HTR-8/SVneo (cell line): ENCODE data around the gene VPS39.

Source experiments
- DNase-seq: peaks from one replicate; pipeline ENCODE4 v3.0.0; 2011; ENCODE audit warnings: low spot score, mixed read lengths; ENCODE audit not compliant: insufficient read length
- FAIRE-seq: peaks from 2 replicates; lab custom pipeline; 2011; peaks lifted over from hg19 to GRCh38; lab: Jason Lieb, UNC

The VPS39 gene

DNA sequence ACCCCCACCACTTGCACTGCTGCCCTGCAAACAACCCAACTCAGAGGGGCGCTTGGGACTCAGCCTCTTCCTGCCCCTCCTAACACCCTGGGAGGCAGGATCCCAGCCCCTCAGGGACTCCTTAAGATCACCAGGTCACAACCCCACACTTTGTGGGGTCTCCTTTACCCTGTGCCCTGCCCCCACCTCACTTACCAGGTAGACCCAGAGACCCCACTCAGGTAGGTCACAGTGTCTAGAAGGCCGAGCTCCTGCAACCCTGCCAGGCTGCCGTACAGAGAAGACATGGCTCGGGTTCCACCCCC is 60.7 kb downstream of the VPS39 start:
- DNase-seq, result no peak
- no peak for FAIRE-seq

DNA sequence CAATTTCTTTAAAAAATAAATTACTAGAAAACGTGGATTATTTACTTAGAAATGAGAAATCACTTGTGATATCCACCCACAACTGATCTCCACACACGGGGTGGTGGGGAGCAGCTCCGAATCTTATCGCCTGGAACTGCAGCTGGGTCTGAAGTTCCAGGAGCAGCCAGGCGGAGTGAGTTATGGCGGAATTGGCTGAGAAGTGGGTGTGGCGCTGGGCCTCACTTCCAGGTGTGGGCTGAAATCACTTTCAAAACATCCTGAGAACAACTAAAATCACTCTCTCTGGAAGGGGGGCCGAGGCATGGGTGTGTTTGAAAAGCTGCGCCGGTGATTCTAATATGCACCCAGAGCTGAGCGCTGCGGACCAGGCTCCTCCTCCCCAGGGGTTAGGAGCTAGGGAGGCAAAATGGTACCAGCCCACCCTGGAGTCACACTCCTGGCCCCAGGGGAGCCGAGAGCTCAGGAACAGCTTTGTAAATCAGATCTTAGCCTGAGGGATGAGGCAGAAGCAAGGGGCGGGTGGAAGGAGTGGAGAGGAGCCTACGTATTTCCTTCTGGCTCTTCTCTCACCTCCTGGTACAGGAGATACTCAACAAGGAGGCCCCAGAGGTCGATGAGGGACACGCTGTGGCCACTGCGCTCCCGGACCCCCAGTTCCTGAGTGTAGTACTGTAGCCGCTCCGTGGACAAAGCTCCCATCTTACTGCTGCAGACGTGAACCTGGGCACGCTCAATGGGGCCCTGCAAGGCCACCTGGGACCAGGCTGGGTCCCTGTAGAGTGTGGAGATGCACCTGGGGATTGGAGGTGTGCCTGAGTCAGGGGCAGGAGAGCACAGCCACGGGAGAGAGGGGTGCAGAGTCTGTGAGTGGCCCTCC is 61.3 kb downstream of the VPS39 start:
- FAIRE-seq (no peak), DNase-seq (no peak)

DNA sequence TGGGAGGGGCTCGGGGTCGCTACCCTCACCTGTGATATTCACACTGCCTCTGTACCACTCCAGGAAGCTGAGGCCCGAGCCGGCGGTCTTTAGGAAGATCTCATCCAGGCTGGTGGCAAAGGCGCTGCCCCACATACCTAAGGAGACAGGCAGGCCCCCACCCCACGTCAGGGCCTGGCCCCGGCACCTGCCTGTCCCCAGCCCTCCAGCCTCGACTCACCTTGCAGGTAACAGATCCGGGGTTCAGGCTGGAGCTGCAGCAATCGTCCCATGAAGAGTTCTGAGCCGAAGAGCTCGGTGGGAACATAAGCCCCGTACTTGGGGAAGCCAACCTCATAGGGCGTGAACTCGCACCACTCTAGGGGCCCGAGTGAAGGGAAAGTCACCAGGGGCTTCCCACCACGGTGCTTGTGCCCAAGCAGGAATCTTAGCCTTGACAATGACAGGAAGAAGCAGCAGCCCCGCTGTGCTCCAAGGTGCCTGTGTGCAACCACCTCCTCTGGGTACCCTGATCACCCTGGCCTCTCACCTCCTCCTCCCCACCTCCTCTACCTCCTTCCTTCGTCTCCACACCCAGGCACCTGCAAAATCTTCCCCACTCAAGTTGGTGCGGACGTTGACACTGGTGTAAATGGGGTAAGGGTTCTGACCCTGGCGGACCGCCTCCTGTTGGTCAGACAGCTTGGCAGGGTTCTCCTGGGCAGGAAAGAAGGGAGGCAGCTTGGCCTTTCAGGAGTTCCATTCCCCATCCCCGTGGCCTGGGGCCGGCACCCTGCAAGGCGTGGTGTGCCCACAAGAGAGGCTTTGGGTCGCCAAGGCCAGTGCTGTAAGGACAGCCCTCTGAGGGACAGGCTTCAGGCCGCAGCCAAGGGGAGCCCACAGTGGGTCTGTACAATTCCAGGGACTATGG is 62.3 kb downstream of the VPS39 start:
- no peak for FAIRE-seq
- no peak for DNase-seq

DNA sequence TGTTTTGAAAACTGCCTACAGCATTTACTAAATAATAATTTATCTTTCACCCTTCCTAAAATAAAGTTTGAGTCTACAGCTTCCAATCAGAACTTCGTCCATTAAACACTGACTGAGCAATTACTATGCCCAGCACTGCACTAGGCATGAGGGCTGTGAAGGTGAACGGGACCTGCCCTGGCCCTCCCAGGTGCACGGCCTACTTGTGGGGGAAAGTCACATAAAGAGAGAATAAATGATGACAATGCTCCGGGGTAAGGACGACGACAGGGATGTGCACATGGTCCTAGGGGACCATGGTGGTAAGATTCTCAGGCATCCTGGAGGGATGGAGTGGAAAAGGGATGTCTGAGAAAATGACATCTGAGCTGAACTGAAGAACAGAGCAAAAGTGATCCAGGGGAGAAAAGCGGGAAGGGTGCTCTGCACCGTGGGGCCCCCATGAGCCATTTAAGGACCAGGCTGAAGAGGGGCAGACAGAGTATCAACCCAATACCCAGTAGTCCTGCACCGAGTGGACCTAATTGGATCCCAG is 63.2 kb downstream of the VPS39 start:
- FAIRE-seq, result no peak
- no peak for DNase-seq

DNA sequence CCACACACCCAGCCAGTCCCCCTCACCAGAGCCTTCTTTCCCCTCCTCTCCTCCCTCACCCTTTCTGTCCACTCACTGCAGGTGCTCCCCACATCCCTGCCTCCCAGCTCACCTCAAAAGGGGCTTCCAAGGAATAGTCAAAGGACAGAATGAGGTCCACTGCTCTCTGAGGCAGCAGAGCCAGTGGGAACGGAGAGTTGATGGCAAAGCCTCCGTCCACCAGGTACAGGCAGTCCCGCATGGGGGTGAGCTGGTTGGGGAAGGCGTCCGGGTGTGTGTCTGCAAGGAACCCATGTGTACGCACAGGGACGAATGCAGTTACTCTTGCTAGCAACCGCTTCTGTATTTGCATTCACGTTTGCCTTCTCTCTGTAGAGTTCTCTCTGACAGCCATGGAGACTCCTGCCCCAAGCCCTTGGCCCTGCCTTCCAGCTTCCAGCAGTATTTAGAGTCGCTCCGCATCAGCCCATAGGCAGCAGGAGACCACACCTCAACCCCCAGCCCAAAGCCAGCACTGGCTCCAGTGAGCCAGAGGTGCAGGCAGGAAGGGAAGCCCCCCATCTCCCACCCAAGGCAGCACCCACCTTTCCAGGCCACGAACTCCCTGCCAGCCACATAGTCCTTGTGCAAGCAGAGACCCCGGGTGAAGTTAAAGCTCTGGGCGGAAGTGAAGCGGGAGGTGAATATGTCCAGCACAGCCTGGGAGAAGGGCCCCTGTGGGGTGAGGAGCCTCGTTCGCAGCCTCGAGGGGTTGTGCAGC is 64.1 kb downstream of the VPS39 start:
- no peak for DNase-seq
- no peak for FAIRE-seq

DNA sequence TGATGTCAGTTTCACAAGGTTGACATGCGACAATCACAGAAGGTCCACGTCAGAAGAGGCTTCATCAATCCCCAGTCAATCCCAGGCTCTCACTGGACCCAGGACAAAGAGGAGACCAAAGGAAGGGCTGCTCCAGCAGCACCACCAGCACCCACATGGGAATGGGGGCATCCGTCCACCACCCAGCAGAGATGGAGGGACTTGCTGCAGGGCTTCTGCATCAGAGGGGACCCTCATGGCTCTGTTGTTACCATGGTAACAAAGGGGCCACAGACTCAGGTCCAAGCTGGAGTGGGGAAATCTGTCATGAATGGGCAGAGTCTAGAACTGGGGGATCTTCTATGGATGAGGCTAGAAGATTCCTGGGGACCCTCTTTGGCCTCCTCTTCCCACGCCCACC is 64.7 kb downstream of the VPS39 start:
- DNase-seq (no peak), FAIRE-seq (no peak)

DNA sequence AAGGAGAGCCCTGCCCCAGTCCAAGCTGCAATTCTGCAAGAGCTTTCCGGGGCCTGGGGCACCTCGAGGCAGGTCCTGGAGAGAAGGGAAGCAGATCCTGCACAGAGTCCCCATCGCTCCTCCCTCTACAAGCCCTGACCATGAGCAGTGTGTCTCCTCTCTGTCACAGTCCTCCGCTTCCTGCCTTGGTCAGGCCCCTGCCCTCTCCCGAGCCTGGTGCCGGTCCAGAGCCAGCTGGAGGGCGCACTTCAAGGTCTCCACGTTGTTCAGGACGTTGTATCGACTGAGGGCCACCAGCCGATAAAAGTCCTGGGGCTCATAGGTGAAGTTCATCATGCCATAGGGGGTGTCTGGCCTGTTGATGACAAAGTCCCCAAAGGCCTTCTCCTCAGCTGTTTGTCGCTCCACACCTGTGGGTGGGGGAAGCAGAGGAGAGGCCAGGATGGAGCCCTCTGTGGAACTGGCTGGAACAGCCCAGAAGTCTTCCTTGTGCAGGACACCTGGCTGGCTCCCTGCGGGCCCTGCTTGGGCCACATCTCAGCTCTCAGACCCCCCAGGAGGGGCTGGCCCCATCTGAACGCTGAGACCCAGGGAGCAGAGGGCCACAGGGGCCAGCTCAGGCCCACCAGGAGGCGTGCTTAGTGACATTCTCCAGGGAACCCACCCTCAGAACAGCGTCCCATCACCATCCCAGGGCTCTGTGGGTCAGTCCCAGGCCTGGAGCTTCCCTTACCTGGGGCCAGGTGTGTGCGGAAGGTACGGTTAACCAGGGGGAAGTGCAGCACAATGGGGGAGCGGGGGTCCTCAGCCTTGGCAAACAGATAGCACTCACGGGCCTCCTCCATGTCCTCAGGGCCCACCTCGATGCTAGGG is 66.1 kb downstream of the VPS39 start:
- FAIRE-seq (no peak), DNase-seq (no peak)

DNA sequence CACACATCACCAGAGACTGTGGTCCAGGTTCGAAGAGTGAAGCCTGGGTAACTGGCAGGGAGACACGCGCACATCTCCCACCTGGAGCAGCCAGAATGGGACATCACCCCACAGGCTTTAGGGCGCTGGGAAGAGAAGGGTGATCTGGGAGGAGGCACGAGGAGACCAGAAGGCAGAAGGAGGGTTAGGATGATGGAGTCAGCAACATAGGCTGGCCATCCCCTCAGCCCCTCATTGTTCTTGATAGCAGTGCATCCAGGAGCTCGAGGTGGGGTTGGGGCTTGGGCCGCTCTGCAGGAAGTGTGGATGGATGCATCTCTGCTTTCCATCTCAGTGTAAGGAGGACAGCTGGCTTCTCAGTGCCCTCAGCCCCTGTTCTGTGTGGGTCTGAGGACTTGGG is 66.9 kb downstream of the VPS39 start:
- FAIRE-seq, result no peak
- no peak for DNase-seq

DNA sequence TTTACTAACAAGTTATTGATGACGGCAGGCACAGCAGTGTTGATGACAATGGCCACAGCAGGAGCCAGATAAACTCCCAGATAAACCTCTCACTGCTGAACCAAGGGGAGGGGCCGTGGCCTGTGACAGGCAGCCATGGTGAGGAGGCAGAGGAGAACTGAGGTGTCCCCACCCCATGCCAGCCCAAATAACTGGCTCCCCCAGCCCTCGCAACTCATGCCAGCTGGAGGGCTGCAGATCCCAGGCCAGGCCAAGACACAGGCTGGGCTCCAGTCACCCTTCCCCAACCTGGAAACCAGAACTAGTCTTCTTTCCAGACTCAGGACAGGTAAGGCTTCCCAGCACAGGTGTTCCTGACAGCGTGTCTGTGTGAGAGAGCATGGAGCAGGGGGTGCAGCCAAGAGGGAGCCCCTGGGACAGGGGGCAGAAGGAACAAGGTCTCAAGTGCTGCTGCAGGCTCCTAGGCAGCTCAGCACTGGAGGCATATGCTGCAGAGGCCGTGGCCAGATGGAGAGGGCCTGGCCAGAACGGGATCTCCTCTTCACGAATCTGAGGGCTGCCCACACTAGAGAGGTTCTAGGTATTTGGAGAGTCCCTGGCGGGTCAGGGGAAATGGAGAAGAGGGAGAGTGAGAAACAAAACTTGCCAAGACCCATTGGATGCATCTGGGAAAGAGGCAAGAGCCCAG is 67.6 kb downstream of the VPS39 start:
- DNase-seq, result no peak
- no peak for FAIRE-seq

DNA sequence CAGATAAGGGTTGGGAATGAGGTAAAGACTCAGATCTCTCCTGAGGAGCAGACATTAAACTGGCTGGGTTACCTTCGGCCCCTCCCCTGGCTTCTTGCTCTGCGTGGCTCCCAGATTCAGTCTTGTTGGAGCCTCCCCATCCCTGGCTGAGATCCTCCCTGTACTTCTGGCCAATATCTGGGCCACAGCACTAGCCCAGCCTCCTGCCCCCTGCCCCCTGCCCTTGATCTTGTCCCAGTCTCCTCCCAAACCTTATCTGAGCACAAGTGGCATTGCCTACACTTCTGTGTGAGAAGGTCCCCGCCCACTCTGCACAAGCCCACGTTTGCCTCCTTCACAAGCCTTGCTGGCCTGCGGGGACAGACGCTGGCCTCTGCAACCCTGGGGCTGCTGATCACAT is 68.5 kb downstream of the VPS39 start:
- DNase-seq (no peak), FAIRE-seq (no peak)

DNA sequence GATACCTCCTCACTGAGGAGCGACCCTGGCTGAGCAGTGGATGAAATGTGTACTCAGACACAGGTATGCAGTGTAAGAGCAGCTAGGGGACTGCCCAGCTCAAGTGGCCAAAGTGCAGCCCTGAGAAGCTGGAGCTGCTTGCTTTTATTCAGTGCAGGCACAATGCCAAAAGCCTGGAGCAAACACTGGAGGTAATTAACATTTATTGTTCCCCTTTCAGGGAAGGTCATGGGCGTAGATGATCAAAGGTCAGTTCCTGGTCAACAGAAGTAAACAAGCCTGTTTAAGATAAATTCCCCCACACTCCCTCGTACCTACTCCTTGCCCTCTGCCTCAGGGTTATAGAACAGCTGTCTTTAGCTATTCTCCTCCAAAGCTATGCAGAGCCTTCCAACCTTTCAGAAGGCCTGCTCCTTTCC is 69.1 kb downstream of the VPS39 start:
- DNase-seq, result no peak
- FAIRE-seq, result no peak

DNA sequence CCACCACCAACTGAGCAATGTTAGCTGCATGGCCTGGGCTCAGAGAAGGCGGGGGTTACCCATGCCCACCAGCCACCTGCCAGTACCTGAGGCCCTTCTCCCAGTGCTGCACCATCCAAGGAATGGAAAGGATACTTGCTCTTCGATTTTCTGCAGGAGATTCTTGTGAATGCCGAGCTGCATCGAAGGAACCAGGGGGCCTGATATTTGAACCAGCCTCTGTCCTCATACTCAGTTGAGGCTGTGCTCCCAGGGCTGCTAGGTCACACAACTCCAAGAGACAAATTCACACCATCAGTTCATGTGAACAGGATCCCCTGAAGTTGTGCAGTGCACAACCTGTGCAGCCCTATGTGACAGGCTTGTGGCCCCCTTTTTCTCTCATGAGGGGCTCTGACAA is 69.7 kb downstream of the VPS39 start:
- DNase-seq (no peak), FAIRE-seq (no peak)

DNA sequence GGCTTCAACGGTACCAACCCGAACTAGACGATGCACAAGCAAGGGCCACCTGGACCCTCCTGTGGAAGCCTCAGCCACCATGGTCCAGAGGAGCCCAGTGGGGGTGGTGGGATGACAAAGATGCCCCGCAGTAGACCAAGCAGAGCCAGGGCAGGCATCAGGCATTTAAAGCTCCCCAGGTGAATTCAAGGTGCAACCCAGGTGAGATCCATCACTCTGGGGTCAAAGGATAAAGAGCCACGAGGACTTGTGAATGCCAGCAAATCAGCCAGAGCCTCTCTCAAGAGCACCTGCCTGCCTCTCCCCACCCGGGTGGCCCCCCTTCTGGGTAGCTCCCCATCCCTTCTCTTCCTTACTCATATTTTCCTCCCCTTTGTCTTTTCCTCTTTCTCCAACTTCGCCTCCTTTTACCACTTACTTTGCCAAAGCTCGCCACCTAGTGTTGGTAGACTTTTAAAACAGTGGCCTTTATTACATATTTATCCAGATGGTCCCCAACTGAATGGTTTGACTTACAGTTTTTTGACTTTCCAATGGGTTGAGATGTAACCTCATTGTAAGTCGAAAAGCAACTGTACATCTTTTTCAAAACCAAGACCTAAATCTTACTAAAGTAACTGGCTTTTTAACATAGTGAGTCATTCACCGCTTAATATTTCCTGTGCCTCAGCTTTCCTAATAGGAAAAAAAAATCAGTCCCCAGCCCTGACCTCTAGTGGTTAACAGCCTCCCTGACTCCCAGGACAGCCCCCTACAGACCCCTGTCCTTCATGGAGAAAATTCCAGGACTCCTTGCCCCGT is 70.4 kb downstream of the VPS39 start:
- no peak for FAIRE-seq
- peak; percentile 49 for DNase-seq

DNA sequence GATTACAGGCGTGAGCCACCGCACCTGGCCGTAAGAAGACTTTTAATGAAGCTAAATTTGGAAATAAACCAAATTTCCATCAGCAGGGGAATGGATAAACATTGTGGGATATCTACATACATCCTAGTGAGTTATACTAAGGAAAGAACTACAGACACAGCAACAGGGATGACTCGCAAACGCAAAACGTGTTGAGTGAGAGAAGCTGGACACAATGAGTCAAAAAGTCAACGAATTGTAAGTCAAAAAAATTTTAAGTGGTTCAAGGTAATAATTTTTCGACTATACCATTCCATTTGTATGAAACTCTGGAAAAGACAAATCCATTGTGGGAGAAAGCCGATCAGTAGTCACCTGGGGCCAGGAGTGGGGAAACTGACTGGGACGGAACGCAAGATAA is 71.6 kb downstream of the VPS39 start:
- no peak for FAIRE-seq

DNA sequence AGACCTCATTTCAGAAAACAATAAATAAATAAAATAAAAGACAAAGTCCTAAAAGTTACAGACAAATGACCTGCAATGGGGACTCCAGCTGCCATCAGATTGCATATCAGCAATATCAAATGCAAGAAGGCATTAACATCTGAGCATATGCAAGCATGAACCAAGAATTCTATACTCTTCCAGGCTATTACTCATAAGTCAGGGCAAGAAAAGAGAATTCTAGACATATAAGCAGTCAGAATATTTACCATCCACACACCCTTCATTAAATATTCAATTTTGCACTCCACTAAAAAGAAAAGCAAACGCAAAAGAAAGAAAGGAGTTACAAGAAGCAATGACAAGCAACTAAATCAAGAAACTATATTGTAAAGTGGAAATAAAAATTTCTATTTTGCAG is 72.8 kb downstream of the VPS39 start:
- FAIRE-seq (no peak), DNase-seq (no peak)

More for the DNA sequence above, 71.6 kb downstream of the VPS39 start:
- no peak for DNase-seq

DNA sequence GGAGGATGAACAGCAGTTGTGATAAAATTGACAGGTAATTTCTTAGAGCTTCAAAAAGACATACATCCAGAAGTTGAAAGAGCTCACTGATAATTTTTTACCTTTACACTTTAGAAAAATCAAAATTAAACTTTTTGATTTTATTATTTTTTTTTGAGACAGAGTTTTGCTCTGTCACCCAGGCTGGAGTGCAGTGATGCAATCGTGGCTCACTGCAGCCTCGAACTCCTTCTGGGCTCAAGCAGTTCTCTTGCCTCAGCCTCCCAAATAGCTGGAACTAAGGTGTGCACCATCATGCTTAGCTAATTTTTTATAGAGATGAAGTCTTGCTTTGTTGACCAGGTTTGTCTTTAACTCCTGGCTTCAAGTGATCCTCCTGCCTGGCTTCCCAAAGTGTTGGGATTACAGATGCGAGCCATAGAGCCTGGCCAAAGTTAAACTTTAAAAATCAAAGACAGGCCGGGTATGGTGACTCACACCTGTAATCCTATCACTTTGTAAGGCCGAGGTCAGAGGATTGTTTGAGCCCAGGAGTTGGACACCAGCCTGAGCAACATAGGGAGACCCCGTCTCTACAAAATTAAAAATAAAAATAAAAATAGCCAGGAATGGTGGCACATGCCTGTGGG is 73.4 kb downstream of the VPS39 start:
- no peak for DNase-seq
- no peak for FAIRE-seq

DNA sequence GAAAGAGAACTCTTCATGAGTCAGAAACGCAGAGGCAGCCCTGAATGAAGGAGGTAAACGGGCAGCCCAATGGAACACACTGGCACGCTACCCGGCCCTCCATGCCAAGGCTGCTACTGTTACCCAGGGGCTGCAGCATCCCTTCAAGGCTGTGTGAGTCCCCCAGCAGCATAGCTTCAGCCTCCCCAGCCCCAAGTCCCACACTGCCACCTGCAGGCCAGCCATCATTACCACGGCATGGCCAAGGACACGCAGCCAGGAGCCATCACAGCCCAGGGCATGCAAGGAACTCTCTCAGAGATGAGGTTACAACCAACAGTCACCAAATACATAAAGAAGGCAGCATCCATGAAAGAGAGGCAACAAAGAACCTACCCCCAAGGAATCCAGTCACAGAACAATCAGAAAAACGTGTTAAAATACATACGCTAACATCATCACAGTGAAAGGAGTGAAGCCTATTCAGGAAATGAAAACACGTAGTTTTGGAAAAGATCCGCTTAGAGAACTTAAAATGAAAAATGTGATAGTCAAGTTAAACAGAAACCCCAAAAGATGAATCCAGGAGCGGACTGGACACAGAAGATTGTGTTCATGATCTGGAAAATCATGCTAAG is 74.1 kb downstream of the VPS39 start:
- DNase-seq, result peak; percentile 64
- FAIRE-seq, result peak; percentile 69
